ENCODE measurements around the gene LCE1E. TPM values are rescaled to one million over a fixed set of nuclear protein-coding genes. Genes with fewer than 3 reads are reported as not detected.

The LCE1E gene
- total RNA-seq, 4 donors from 2014 or later: not detected

GRCh38 chr1:152783095-152783494 is 3.0 kb upstream of the LCE1E start:
- intact Hi-C loops (cut with DNase I): no loop called here
- Histone ChIP-seq H3K27me3 (no peaks in the 10 kb centered on the region), H3K4me1 (no peaks in the 10 kb centered on the region), H3K27ac (no peak overlapping the region), H3K36me3 (no peaks in the 10 kb centered on the region), H3K9me3 (no peaks in the 10 kb centered on the region), H3K4me3 (replicated peaks in 1 of 3) (no peak overlapping the region)
- DNase-seq: no peak
- TF ChIP-seq POLR2A (IDR thresholded peaks at IDR 0.05) (no peak), CTCF (IDR thresholded peaks at IDR 0.05) (no peak)
- 75 to 80% methylated on average over 2 of the region's 2 CpGs for WGBS, 2 donors

- WGBS, 2 donors: 68 to 72% methylated on average over 4 of the region's 4 CpGs
- DNase-seq: no peak
- Histone ChIP-seq H3K36me3 (no peaks in the 10 kb centered on the region), H3K4me1 (no peaks in the 10 kb centered on the region), H3K4me3 (replicated peaks in 1 of 3) (no peak overlapping the region), H3K27ac (no peak overlapping the region), H3K9me3 (no peaks in the 10 kb centered on the region), H3K27me3 (no peaks in the 10 kb centered on the region)
- intact Hi-C loops (cut with DNase I): no loop called here
- TF ChIP-seq CTCF (IDR thresholded peaks at IDR 0.05) (no peak), POLR2A (IDR thresholded peaks at IDR 0.05) (no peak)
Measured at GRCh38 chr1:152795686-152796085, 9.6 kb downstream of the LCE1E start.

- intact Hi-C loops (cut with DNase I): no loop called here
- no peaks in the 10 kb centered on the region for H3K9me3 ChIP-seq
- no peaks in the 10 kb centered on the region for H3K27me3 ChIP-seq
- no peaks in the 10 kb centered on the region for H3K4me1 ChIP-seq
- WGBS, 2 donors: 26 to 42% methylated on average over 2 to 3 of the region's 3 CpGs
- H3K27ac ChIP-seq: no peak within 1 kb of the TSS
- H3K36me3 ChIP-seq: no peaks in the 10 kb centered on the region
- DNase-seq: no peak
- no peak within 1 kb of the TSS for H3K4me3 ChIP-seq (replicated peaks in 1 of 3)
- TF ChIP-seq POLR2A (IDR thresholded peaks at IDR 0.05) (no peak), CTCF (IDR thresholded peaks at IDR 0.05) (no peak)
Measured at GRCh38 chr1:152796421-152796820, 10.4 kb downstream of the LCE1E start, which contains the start of gene LCE1D. Gene LCE1D, plus strand, starts transcription at chr1:152796721. Its CDS starts 1,074 bp downstream, at chr1:152797795.

- 62 to 89% methylated on average over 1 of the region's 1 CpG for WGBS, 2 donors
Measured at GRCh38 chr1:152801333-152801732, 15.3 kb downstream of the LCE1E start.

GRCh38 chr1:152806576-152806975 is 20.5 kb downstream of the LCE1E start, which contains the start of gene LCE1C:
Gene LCE1C, minus strand, starts transcription at chr1:152806651. Its CDS starts 1,173 bp downstream, at chr1:152805478.
- 27 to 30% methylated on average over 3 of the region's 3 CpGs for WGBS, 2 donors
- H3K36me3 ChIP-seq: no peaks in the 10 kb centered on the region

More at GRCh38 chr1:152801333-152801732, 15.3 kb downstream of the LCE1E start:
- Histone ChIP-seq H3K27me3 (no peaks in the 10 kb centered on the region), H3K4me1 (no peaks in the 10 kb centered on the region), H3K9me3 (no peaks in the 10 kb centered on the region), H3K36me3 (no peaks in the 10 kb centered on the region), H3K27ac (no peak overlapping the region), H3K4me3 (replicated peaks in 1 of 3) (no peak overlapping the region)
- intact Hi-C loops (cut with DNase I): no loop called here
- no peak for DNase-seq
- TF ChIP-seq POLR2A (IDR thresholded peaks at IDR 0.05): no peak
- TF ChIP-seq CTCF (IDR thresholded peaks at IDR 0.05): no peak

More at GRCh38 chr1:152806576-152806975, 20.5 kb downstream of the LCE1E start, which contains the start of gene LCE1C:
- intact Hi-C loops (cut with DNase I): no loop called here
- no peaks in the 10 kb centered on the region for H3K27me3 ChIP-seq
- H3K4me3 ChIP-seq (replicated peaks in 1 of 3): no peak within 1 kb of the TSS
- H3K4me1 ChIP-seq: no peaks in the 10 kb centered on the region
- H3K27ac ChIP-seq: no peak within 1 kb of the TSS
- TF ChIP-seq CTCF (IDR thresholded peaks at IDR 0.05) (no peak), POLR2A (IDR thresholded peaks at IDR 0.05) (no peak)
- no peaks in the 10 kb centered on the region for H3K9me3 ChIP-seq
- DNase-seq: no peak
